Medulla oblongata (tissue), 1 donor: ENCODE results near the gene ZNF628.
A peak's percentile ranks its signal among the peaks of the same experiment; 100 is the strongest.

Source experiments
- DNase-seq: peaks from one replicate; pipeline ENCODE4 v3.0.0-alpha.2; 2015; ENCODE audit errors: extremely low spot score

Gene ZNF628

GRCh38 chr19:55449469-55449868 is 26.9 kb upstream of the ZNF628 start:
- DNase-seq: no peak

- DNase-seq: no peak
These were observed 25.1 kb upstream of the ZNF628 start for GRCh38 chr19:55451163-55451964.

- peak; percentile 54 for DNase-seq
These were observed 24.3 kb upstream of the ZNF628 start for GRCh38 chr19:55451965-55452748.

- peak; percentile 96 for DNase-seq
These were observed 23.6 kb upstream of the ZNF628 start for GRCh38 chr19:55452749-55453346.

- no peak for DNase-seq
These were observed 22.7 kb upstream of the ZNF628 start for GRCh38 chr19:55453511-55454260.

GRCh38 chr19:55454787-55455243 is 21.6 kb upstream of the ZNF628 start:
- DNase-seq: peak; percentile 78

GRCh38 chr19:55455576-55456235 is 20.7 kb upstream of the ZNF628 start:
- no peak for DNase-seq

GRCh38 chr19:55456347-55456746 is 20.1 kb upstream of the ZNF628 start:
- no peak for DNase-seq

- DNase-seq: no peak
These were observed 18.5 kb upstream of the ZNF628 start for GRCh38 chr19:55457683-55458457.

- no peak for DNase-seq
These were observed 16.9 kb upstream of the ZNF628 start for GRCh38 chr19:55459551-55459949.

- DNase-seq: no peak
These were observed 16.3 kb upstream of the ZNF628 start for GRCh38 chr19:55459950-55460657.

- peak; percentile 54 for DNase-seq
These were observed 15.7 kb upstream of the ZNF628 start for GRCh38 chr19:55460670-55461258.

GRCh38 chr19:55461259-55461973 is 15.0 kb upstream of the ZNF628 start, which contains the start of gene ISOC2:
Gene ISOC2, minus strand, starts transcription at chr19:55461642. Its CDS starts 5,156 bp downstream, at chr19:55456486.
- peak; percentile 100 for DNase-seq

GRCh38 chr19:55461974-55462626 is 14.3 kb upstream of the ZNF628 start:
- no peak for DNase-seq

GRCh38 chr19:55462722-55463121 is 13.7 kb upstream of the ZNF628 start:
- DNase-seq: no peak

GRCh38 chr19:55463583-55464031 is 12.8 kb upstream of the ZNF628 start:
- DNase-seq: no peak

- no peak for DNase-seq
These were observed 12.3 kb upstream of the ZNF628 start for GRCh38 chr19:55464039-55464661.
